Keratinocyte (primary cell): ENCODE measurements around the gene MPLKIP.

Source experiments
- CTCF ChIP-seq, 3 experiments: IDR thresholded peaks in 1 of 3; conservative IDR thresholded peaks in 1 of 3; optimal IDR thresholded peaks in 1 of 3; 2 replicates in 2 of 3; 3 replicates in 1 of 3; pipeline versions ENCODE3 to v1.5.1; 2011; ENCODE audit warnings: low read length in 3 of 3, mild to moderate bottlenecking in 3 of 3, moderate library complexity in 2 of 3, control low read depth in 1 of 3, inconsistent platforms in 1 of 3; ENCODE audit not compliant: insufficient read depth in 2 of 3; ENCODE audit errors: extremely low read depth in 1 of 3
- EZH2 ChIP-seq: IDR thresholded peaks from one replicate; pipeline ENCODE4 v1.6.1; 2012; ENCODE audit warnings: inconsistent platforms, mild to moderate bottlenecking, low read length, moderate library complexity

GRCh38 chr7:40177071-40177470 is 42.6 kb upstream of the MPLKIP start:
- TF ChIP-seq CTCF (optimal IDR thresholded peaks at IDR 0.05 in 1 of 3, IDR thresholded peaks at IDR 0.05 in 1 of 3, conservative IDR thresholded peaks at IDR 0.05 in 1 of 3; ENCODE audit: extremely low read depth in 1 of 3, insufficient read depth in 2 of 3, low read length in 3 of 3) (no peak), EZH2 (no peak)
